ENCODE measurements around the gene VWA3B.

The VWA3B gene

DNA sequence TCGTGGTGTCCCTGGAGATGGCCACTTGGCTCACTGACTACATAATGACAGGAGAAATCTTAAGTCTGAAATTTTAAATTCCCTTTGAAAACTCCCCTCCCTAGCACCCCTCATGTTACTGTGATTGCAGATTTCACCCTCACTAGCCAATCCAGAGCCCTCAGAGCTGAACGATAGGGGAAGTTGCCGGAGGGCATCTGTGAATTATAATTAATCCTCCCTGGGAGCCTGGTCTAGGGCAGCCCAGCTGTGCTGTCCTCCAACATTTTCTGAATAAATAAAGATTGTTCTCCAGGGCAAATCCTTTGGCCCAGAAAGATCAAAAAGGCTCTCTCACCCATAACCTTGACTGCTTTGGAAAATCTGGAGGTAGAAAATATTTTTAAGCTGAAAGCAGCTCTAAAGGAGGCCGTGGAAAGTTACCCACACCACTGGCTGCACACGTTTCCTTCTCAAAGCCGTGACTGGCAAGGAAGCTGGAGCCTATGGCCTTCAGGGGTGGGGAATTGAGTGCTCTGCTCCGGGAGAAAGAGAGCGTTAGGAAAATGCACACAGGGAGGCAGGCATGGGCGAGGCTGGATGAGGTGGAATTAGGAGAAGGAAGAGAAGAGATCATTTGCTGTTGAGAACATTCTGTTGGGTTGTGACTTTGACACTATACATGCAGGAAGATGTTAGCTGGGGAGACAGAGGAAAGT is 190.3 kb downstream of the VWA3B start:
- TF ChIP-seq EZH2phosphoT487 (IDR thresholded peaks at IDR 0.05; ENCODE audit: low read length) (no peak), EZH2 (optimal IDR thresholded peaks at IDR 0.05; ENCODE audit: low read depth, low read length) (no peak)
- TF ChIP-seq, protein P1, sequence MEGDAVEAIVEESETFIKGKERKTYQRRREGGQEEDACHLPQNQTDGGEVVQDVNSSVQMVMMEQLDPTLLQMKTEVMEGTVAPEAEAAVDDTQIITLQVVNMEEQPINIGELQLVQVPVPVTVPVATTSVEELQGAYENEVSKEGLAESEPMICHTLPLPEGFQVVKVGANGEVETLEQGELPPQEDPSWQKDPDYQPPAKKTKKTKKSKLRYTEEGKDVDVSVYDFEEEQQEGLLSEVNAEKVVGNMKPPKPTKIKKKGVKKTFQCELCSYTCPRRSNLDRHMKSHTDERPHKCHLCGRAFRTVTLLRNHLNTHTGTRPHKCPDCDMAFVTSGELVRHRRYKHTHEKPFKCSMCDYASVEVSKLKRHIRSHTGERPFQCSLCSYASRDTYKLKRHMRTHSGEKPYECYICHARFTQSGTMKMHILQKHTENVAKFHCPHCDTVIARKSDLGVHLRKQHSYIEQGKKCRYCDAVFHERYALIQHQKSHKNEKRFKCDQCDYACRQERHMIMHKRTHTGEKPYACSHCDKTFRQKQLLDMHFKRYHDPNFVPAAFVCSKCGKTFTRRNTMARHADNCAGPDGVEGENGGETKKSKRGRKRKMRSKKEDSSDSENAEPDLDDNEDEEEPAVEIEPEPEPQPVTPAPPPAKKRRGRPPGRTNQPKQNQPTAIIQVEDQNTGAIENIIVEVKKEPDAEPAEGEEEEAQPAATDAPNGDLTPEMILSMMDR (IDR thresholded peaks at IDR 0.05; ENCODE audit: low read length) = no peak
- DNase-seq = no peak

DNA sequence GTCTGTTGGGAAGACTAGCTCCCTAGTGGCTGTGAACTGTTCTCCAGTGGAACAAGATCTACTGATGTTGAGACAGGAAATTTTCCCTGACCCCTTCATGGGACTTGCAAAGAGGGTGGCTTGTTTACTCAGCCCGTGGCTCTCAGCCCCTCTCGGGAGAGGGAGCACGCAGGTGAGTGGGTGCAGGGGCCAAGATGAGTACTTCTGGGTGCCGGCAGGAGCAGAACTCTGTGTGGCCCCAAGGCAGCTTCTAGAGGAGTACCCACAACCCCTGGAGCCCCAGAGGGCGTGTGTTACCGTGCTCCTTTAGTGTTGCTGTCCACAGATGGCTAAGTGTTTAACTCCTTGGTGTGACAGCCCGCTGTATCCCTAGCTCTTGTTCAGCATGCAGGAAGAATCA is 191.1 kb downstream of the VWA3B start:
- H3K27ac ChIP-seq (ENCODE audit: low read length) = no peak overlapping the region
- no peaks in the 10 kb centered on the region for H3K36me3 ChIP-seq (replicated peaks; ENCODE audit: insufficient read depth, low read length)
- H3K4me1 ChIP-seq (ENCODE audit: low read length) = no peaks in the 10 kb centered on the region
- no peak overlapping the region for H3K4me2 ChIP-seq (ENCODE audit: low read depth, low read length)
- TF ChIP-seq EZH2phosphoT487 (IDR thresholded peaks at IDR 0.05; ENCODE audit: low read length) = no peak
- no peak for TF ChIP-seq EZH2 (optimal IDR thresholded peaks at IDR 0.05; ENCODE audit: low read depth, low read length)
- TF ChIP-seq, protein P1 (IDR thresholded peaks at IDR 0.05; ENCODE audit: low read length) = no peak
- DNase-seq = no peak
- H3K9me2 ChIP-seq (replicated peaks; ENCODE audit: insufficient read depth, low read length) = no peaks in the 10 kb centered on the region
- no peaks in the 10 kb centered on the region for H4K20me1 ChIP-seq (ENCODE audit: insufficient read depth, low read length)
- no peak overlapping the region for H3K9ac ChIP-seq (ENCODE audit: low read length)
- H3K9me3 ChIP-seq (replicated peaks; ENCODE audit: insufficient read depth, low read length) = no peaks in the 10 kb centered on the region
- no peaks in the 10 kb centered on the region for H3K79me2 ChIP-seq (ENCODE audit: low read length)
- H3K4me3 ChIP-seq (ENCODE audit: low read length) = no peak overlapping the region
- no peaks in the 10 kb centered on the region for H3F3A ChIP-seq (ENCODE audit: insufficient read depth, low read length)
- no peak overlapping the region for H2AFZ ChIP-seq (ENCODE audit: low read length)
- H3K27me3 ChIP-seq (replicated peaks; ENCODE audit: insufficient read depth, low read length) = no peaks in the 10 kb centered on the region

More for the DNA sequence above, 190.3 kb downstream of the VWA3B start:
- no peaks in the 10 kb centered on the region for H3F3A ChIP-seq (ENCODE audit: insufficient read depth, low read length)
- no peaks in the 10 kb centered on the region for H4K20me1 ChIP-seq (ENCODE audit: insufficient read depth, low read length)
- H3K79me2 ChIP-seq (ENCODE audit: low read length) = no peaks in the 10 kb centered on the region
- H3K36me3 ChIP-seq (replicated peaks; ENCODE audit: insufficient read depth, low read length) = no peaks in the 10 kb centered on the region
- no peaks in the 10 kb centered on the region for H3K9me3 ChIP-seq (replicated peaks; ENCODE audit: insufficient read depth, low read length)
- H3K4me3 ChIP-seq (ENCODE audit: low read length) = no peak overlapping the region
- H3K4me2 ChIP-seq (ENCODE audit: low read depth, low read length) = no peak overlapping the region
- no peak overlapping the region for H3K9ac ChIP-seq (ENCODE audit: low read length)
- H3K4me1 ChIP-seq (ENCODE audit: low read length) = no peaks in the 10 kb centered on the region
- no peak overlapping the region for H3K27ac ChIP-seq (ENCODE audit: low read length)
- no peaks in the 10 kb centered on the region for H3K27me3 ChIP-seq (replicated peaks; ENCODE audit: insufficient read depth, low read length)
- no peak overlapping the region for H2AFZ ChIP-seq (ENCODE audit: low read length)
- H3K9me2 ChIP-seq (replicated peaks; ENCODE audit: insufficient read depth, low read length) = no peaks in the 10 kb centered on the region

DNA sequence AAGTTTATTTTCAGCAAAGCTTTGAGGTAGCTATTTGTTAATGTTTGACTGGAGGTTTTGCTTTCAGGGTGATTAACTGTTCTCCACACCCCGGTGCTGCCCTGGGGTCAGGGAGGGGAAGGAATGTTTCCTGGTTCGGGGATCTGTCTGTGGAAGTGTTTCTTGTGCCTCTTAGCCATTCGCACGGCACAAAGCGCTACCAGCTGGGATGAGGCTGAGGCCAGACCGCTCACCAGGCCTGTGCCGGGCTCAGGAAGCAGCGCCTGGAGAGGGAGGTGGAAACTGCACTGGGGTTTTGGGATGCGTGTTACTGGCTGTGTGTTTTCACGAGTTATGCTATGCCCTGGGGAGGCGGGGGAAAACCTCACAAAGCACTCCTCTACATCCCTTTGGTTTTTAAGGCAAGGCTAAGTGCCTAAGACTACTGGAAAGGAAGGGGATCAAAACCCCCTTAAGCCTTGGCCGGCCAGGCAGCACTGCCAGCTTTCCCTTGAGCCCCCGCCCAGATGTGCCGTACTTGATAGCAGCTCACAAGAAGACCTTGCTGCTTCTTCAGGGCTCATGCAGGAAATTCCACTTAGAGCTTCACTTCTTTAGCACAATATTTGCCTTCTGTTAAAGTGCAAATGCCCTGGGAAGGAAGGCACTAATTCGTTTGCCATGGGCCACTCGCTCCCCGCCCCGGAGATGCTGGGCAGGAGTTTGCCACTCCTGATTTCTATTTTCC is 193.6 kb downstream of the VWA3B start:
- H3K9ac ChIP-seq (ENCODE audit: low read length) = no peak overlapping the region
- H3K79me2 ChIP-seq (ENCODE audit: low read length) = no peaks in the 10 kb centered on the region
- no peaks in the 10 kb centered on the region for H3K4me1 ChIP-seq (ENCODE audit: low read length)
- DNase-seq = no peak
- no peaks in the 10 kb centered on the region for H3F3A ChIP-seq (ENCODE audit: insufficient read depth, low read length)
- no peak overlapping the region for H3K27ac ChIP-seq (ENCODE audit: low read length)
- no peaks in the 10 kb centered on the region for H3K36me3 ChIP-seq (replicated peaks; ENCODE audit: insufficient read depth, low read length)
- no peaks in the 10 kb centered on the region for H3K27me3 ChIP-seq (replicated peaks; ENCODE audit: insufficient read depth, low read length)
- H4K20me1 ChIP-seq (ENCODE audit: insufficient read depth, low read length) = no peaks in the 10 kb centered on the region
- H3K4me3 ChIP-seq (ENCODE audit: low read length) = no peak overlapping the region
- no peak overlapping the region for H3K4me2 ChIP-seq (ENCODE audit: low read depth, low read length)
- no peaks in the 10 kb centered on the region for H3K9me3 ChIP-seq (replicated peaks; ENCODE audit: insufficient read depth, low read length)
- TF ChIP-seq EZH2 (optimal IDR thresholded peaks at IDR 0.05; ENCODE audit: low read depth, low read length) (no peak), EZH2phosphoT487 (IDR thresholded peaks at IDR 0.05; ENCODE audit: low read length) (no peak)
- TF ChIP-seq, protein P1 (IDR thresholded peaks at IDR 0.05; ENCODE audit: low read length) = no peak
- no peaks in the 10 kb centered on the region for H3K9me2 ChIP-seq (replicated peaks; ENCODE audit: insufficient read depth, low read length)
- H2AFZ ChIP-seq (ENCODE audit: low read length) = no peak overlapping the region

Data from MM.1S (cell line).